Measurements from ENCODE around the gene THSD7B.

The THSD7B gene

GRCh38 chr2:137202318-137202717 lies 437.0 kb downstream of the THSD7B start:
- CTCF ChIA-PET: no interaction called here
- no peak for DNase-seq (ENCODE audit: extremely low spot score)
- POLR2A ChIA-PET: no interaction called here
- no peak for TF ChIP-seq CTCF (IDR thresholded peaks at IDR 0.05; ENCODE audit: control extremely low read depth, extremely low read depth, low read depth, missing control alignments)

- TF ChIP-seq CTCF (IDR thresholded peaks at IDR 0.05; ENCODE audit: control extremely low read depth, extremely low read depth, low read depth, missing control alignments): no peak
- no peak for DNase-seq (ENCODE audit: extremely low spot score)
- CTCF ChIA-PET: interaction anchor here (0.7 to 1.0 kb wide), 2 partner anchors 11 to 19 kb away, joined by 3 read pairs; no protein-coding TSS in a partner anchor
- POLR2A ChIA-PET: no interaction called here
Observed at GRCh38 chr2:137205324-137205723, 440.0 kb downstream of the THSD7B start.

- ChIA-PET POLR2A (no interaction called here), CTCF (interaction anchor here (1.0 to 1.8 kb wide), 2 partner anchors 13 to 19 kb away, joined by 3 to 4 read pairs; no protein-coding TSS in a partner anchor)
- DNase-seq (ENCODE audit: extremely low spot score): no peak
- TF ChIP-seq CTCF (IDR thresholded peaks at IDR 0.05; ENCODE audit: control extremely low read depth, extremely low read depth, low read depth, missing control alignments): no peak
Observed at GRCh38 chr2:137206069-137206468, 440.7 kb downstream of the THSD7B start.

GRCh38 chr2:137207030-137207429 lies 441.7 kb downstream of the THSD7B start:
- CTCF ChIA-PET: interaction anchor here (1.0 to 1.8 kb wide), 3 partner anchors 10 to 17 kb away, joined by 4 to 6 read pairs (median 4); no protein-coding TSS in a partner anchor
- no peak for DNase-seq (ENCODE audit: extremely low spot score)
- POLR2A ChIA-PET: no interaction called here
- no peak for TF ChIP-seq CTCF (IDR thresholded peaks at IDR 0.05; ENCODE audit: control extremely low read depth, extremely low read depth, low read depth, missing control alignments)

GRCh38 chr2:137208431-137208891 lies 443.1 kb downstream of the THSD7B start:
- ChIA-PET POLR2A (no interaction called here), CTCF (no interaction called here)
- no peak for TF ChIP-seq CTCF (IDR thresholded peaks at IDR 0.05; ENCODE audit: control extremely low read depth, extremely low read depth, low read depth, missing control alignments)
- DNase-seq (ENCODE audit: extremely low spot score): no peak

GRCh38 chr2:137210039-137210438 lies 444.7 kb downstream of the THSD7B start:
- CTCF ChIA-PET: no interaction called here
- POLR2A ChIA-PET: no interaction called here
- no peak for TF ChIP-seq CTCF (IDR thresholded peaks at IDR 0.05; ENCODE audit: control extremely low read depth, extremely low read depth, low read depth, missing control alignments)
- no peak for DNase-seq (ENCODE audit: extremely low spot score)

GRCh38 chr2:137211761-137212160 lies 446.4 kb downstream of the THSD7B start:
- POLR2A ChIA-PET: no interaction called here
- CTCF ChIA-PET: no interaction called here
- DNase-seq (ENCODE audit: extremely low spot score): no peak
- no peak for TF ChIP-seq CTCF (IDR thresholded peaks at IDR 0.05; ENCODE audit: control extremely low read depth, extremely low read depth, low read depth, missing control alignments)

All from GM10248 (cell line).